Astrocyte (in vitro differentiated cells and primary cell): ENCODE data around the gene HNRNPDL. TPM values are rescaled to one million over a fixed set of nuclear protein-coding genes. Genes with fewer than 3 reads are reported as not detected.

Experiments
- DNase-seq: peaks from one replicate; pipeline ENCODE4 v3.0.0-alpha.2; 2010; ENCODE audit warnings: low read depth
- FAIRE-seq: peaks from 2 replicates; lab custom pipeline; 2011; peaks lifted over from hg19 to GRCh38; lab: Jason Lieb, UNC
- H2AFZ ChIP-seq: 2 replicates; pipeline ENCODE4 v1.6.0; 2012; ENCODE audit warnings: low read depth, low read length, inconsistent platforms
- H3K27ac ChIP-seq: 2 replicates; pipeline ENCODE4 v1.5.1; 2011; ENCODE audit warnings: low read depth, low read length, inconsistent platforms
- H3K27me3 ChIP-seq: 2 replicates; pipeline ENCODE4 v1.6.0; 2011; ENCODE audit warnings: low read length, inconsistent platforms; ENCODE audit not compliant: insufficient read depth
- H3K36me3 ChIP-seq: 2 replicates; pipeline ENCODE4 v1.5.1; 2011; ENCODE audit warnings: low read length, inconsistent platforms; ENCODE audit not compliant: insufficient read depth
- H3K4me1 ChIP-seq: 2 replicates; pipeline ENCODE4 v1.5.1; 2011; ENCODE audit warnings: low read length, inconsistent platforms; ENCODE audit not compliant: insufficient read depth
- H3K4me2 ChIP-seq: 2 replicates; pipeline ENCODE4 v1.6.0; 2012; ENCODE audit warnings: low read length, inconsistent platforms
- H3K4me3 ChIP-seq: 2 replicates; pipeline ENCODE4 v1.5.1; 2011; ENCODE audit warnings: low read depth, mild to moderate bottlenecking, low read length, inconsistent platforms; ENCODE audit not compliant: insufficient read depth
- H3K79me2 ChIP-seq: 2 replicates; pipeline ENCODE4 v1.6.0; 2012; ENCODE audit warnings: mild to moderate bottlenecking, low read length, inconsistent platforms; ENCODE audit not compliant: insufficient read depth
- H3K9ac ChIP-seq: 2 replicates; pipeline ENCODE4 v1.6.0; 2012; ENCODE audit warnings: mild to moderate bottlenecking, low read length, inconsistent platforms
- H3K9me3 ChIP-seq: 2 replicates; pipeline ENCODE4 v1.5.1; 2012; ENCODE audit warnings: low read depth, mild to moderate bottlenecking, low read length, inconsistent platforms; ENCODE audit not compliant: insufficient read depth
- H4K20me1 ChIP-seq: 2 replicates; pipeline ENCODE4 v1.6.0; 2012; ENCODE audit warnings: low read length, inconsistent platforms; ENCODE audit not compliant: insufficient read depth
- H3K27ac Mint-ChIP-seq: one replicate; pipeline ENCODE4 v1.8.0; 2021; ENCODE audit warnings: mild to moderate bottlenecking, mixed read lengths; ENCODE audit not compliant: unreplicated experiment
- H3K27me3 Mint-ChIP-seq: one replicate; pipeline ENCODE4 v1.8.0; 2021; ENCODE audit warnings: low read depth, mixed read lengths; ENCODE audit not compliant: unreplicated experiment
- H3K36me3 Mint-ChIP-seq: one replicate; pipeline ENCODE4 v1.8.0; 2021; ENCODE audit warnings: low read depth, mixed read lengths; ENCODE audit not compliant: unreplicated experiment
- H3K4me1 Mint-ChIP-seq: one replicate; pipeline ENCODE4 v1.8.0; 2021; ENCODE audit warnings: low read depth, mixed read lengths; ENCODE audit not compliant: unreplicated experiment
- H3K4me3 Mint-ChIP-seq: one replicate; pipeline ENCODE4 v1.8.0; 2021; ENCODE audit warnings: mild to moderate bottlenecking, moderate library complexity, mixed read lengths; ENCODE audit not compliant: unreplicated experiment
- H3K9me3 Mint-ChIP-seq: one replicate; pipeline ENCODE4 v1.8.0; 2021; ENCODE audit warnings: mild to moderate bottlenecking, mixed read lengths; ENCODE audit not compliant: unreplicated experiment
- EZH2 ChIP-seq: IDR thresholded peaks from 2 replicates; pipeline ENCODE4 v1.6.1; 2012; ENCODE audit warnings: mild to moderate bottlenecking, low read length, inconsistent platforms; ENCODE audit not compliant: insufficient read depth
- total RNA-seq: library from RNA; stranded (reverse); gene quantifications from 2 replicates; pipeline ENCODE4 v1.2.1, GENCODE V29; 2021
- TF ChIP-seq, protein P1 (sequence below): IDR thresholded peaks from 2 replicates; pipeline ENCODE4 v1.5.1; 2011; ENCODE audit warnings: low read depth, mild to moderate bottlenecking, inconsistent platforms, low read length, moderate library complexity; ENCODE audit not compliant: insufficient read depth

HNRNPDL gene
- total RNA-seq, 1 donor from 2014 or later: 220 TPM

DNA sequence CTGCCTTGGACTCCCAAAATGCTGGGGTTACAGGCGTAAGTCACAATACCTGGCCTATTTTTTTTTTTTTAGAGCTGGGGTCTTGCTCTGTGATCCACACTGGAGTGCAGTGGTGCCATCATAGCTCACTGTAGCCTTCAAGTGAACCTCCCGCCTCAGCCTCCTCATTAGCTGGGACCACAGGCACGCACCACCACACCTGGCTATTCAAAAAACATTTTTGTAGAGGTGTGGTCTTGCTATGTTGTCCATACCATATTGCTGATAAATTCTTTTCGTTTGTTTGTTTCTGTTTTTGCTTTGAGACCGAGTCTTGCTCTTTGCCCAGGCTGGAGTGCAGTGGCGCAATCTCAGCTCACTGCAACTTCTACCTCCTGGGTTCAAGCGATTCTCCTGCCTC lies 21.8 kb upstream of the HNRNPDL start:
- H3K79me2 ChIP-seq: peaks cover 30% of the 10 kb centered on the region
- Mint-ChIP-seq H3K27ac (no peak overlapping the region), H3K9me3 (no peaks in the 10 kb centered on the region), H3K27me3 (no peaks in the 10 kb centered on the region), H3K36me3 (peaks cover 14% of the 10 kb centered on the region), H3K4me1 (no peaks in the 10 kb centered on the region), H3K4me3 (no peak overlapping the region)
- H3K27me3 ChIP-seq: no peaks in the 10 kb centered on the region
- H3K4me3 ChIP-seq: no peak overlapping the region
- H2AFZ ChIP-seq: no peak overlapping the region
- TF ChIP-seq, protein P1, sequence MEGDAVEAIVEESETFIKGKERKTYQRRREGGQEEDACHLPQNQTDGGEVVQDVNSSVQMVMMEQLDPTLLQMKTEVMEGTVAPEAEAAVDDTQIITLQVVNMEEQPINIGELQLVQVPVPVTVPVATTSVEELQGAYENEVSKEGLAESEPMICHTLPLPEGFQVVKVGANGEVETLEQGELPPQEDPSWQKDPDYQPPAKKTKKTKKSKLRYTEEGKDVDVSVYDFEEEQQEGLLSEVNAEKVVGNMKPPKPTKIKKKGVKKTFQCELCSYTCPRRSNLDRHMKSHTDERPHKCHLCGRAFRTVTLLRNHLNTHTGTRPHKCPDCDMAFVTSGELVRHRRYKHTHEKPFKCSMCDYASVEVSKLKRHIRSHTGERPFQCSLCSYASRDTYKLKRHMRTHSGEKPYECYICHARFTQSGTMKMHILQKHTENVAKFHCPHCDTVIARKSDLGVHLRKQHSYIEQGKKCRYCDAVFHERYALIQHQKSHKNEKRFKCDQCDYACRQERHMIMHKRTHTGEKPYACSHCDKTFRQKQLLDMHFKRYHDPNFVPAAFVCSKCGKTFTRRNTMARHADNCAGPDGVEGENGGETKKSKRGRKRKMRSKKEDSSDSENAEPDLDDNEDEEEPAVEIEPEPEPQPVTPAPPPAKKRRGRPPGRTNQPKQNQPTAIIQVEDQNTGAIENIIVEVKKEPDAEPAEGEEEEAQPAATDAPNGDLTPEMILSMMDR: no peak
- no peak for TF ChIP-seq EZH2
- H3K4me2 ChIP-seq: no peak overlapping the region
- H3K4me1 ChIP-seq: no peaks in the 10 kb centered on the region
- H3K9me3 ChIP-seq: no peaks in the 10 kb centered on the region
- DNase-seq (no peak), FAIRE-seq (no peak)
- H4K20me1 ChIP-seq: peaks cover 8% of the 10 kb centered on the region
- no peak overlapping the region for H3K27ac ChIP-seq
- peaks cover 16% of the 10 kb centered on the region for H3K36me3 ChIP-seq
- no peak overlapping the region for H3K9ac ChIP-seq

DNA sequence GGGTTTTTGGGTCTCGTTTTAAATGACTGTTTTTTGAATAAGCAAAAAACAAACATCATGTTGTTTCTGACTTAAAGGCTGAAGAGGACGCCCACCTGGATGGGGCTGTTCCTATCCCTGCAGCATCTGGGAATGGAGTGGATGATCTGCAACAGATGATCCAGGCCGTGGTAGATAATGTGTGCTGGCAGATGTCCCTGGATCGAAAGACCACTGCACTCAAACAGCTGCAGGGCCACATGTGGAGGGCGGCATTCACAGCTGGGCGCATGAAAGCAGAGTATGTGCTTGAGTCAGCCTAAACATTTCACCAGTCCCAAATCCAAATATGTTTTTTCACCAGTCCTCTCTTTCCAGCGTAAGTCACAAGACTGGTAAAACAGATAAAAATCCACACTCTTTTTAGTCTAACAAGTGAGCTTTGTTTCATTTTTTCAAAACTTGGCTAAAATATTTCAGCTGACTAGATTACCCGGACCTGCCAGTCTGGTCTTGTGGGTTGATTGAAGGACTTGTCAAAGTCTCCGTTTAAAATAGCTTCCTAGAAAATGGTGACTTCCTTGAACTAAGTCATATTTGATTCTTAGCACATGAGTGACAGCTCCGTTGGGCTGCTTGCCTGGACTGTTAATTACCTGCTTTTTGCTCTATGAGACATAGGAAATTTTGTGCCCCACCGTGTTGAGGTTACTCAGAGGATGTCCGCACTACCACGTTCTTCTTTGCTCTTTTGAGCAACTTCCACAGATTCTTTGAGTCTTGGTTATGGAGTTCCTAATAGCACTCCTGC lies 20.9 kb upstream of the HNRNPDL start:
- Mint-ChIP-seq H3K36me3 (peaks cover 11% of the 10 kb centered on the region), H3K27me3 (no peaks in the 10 kb centered on the region), H3K4me1 (no peaks in the 10 kb centered on the region), H3K9me3 (no peaks in the 10 kb centered on the region), H3K27ac (no peak overlapping the region), H3K4me3 (no peak overlapping the region)
- Histone ChIP-seq H3K9me3 (no peaks in the 10 kb centered on the region), H3K9ac (no peak overlapping the region), H3K27ac (no peak overlapping the region), H3K36me3 (peaks cover 11% of the 10 kb centered on the region), H3K4me1 (no peaks in the 10 kb centered on the region), H4K20me1 (peaks cover 11% of the 10 kb centered on the region), H3K4me3 (no peak overlapping the region), H3K79me2 (peaks cover 34% of the 10 kb centered on the region), H3K27me3 (no peaks in the 10 kb centered on the region), H3K4me2 (no peak overlapping the region), H2AFZ (no peak overlapping the region)
- no peak for TF ChIP-seq EZH2
- TF ChIP-seq, protein P1: no peak
- FAIRE-seq (no peak), DNase-seq (no peak)

DNA sequence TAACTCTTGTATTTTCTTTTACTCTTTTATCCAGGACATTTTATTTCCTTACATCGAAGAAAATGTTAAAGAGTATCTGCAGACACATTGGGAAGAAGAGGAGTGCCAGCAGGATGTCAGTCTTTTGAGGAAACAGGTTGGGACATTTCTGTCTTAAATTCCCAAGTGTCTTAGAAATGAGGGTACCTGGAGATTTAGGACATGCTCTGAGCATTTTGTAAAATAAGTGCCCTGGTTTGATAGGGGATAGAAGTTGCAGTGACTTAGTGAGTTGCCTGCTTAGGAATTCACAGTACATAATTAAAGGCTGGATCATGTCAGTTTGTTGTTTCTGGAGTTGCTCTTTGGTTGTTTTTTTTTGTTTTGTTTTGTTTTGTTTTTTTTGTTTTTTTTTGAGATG lies 17.6 kb upstream of the HNRNPDL start:
- no peak overlapping the region for H3K4me3 ChIP-seq
- no peak overlapping the region for H3K4me3 Mint-ChIP-seq
- no peak overlapping the region for H3K4me2 ChIP-seq
- no peak overlapping the region for H3K27ac Mint-ChIP-seq
- no peaks in the 10 kb centered on the region for H3K9me3 Mint-ChIP-seq
- no peak for TF ChIP-seq EZH2
- no peaks in the 10 kb centered on the region for H3K27me3 Mint-ChIP-seq
- FAIRE-seq (no peak), DNase-seq (no peak)
- no peaks in the 10 kb centered on the region for H3K4me1 ChIP-seq
- H3K27me3 ChIP-seq: no peaks in the 10 kb centered on the region
- H3K79me2 ChIP-seq: peaks cover 64% of the 10 kb centered on the region
- peaks cover 11% of the 10 kb centered on the region for H3K36me3 ChIP-seq
- H3K9ac ChIP-seq: no peak overlapping the region
- H2AFZ ChIP-seq: no peak overlapping the region
- no peaks in the 10 kb centered on the region for H3K4me1 Mint-ChIP-seq
- H4K20me1 ChIP-seq: peaks cover 31% of the 10 kb centered on the region
- no peak overlapping the region for H3K27ac ChIP-seq
- peaks cover 8% of the 10 kb centered on the region for H3K36me3 Mint-ChIP-seq
- H3K9me3 ChIP-seq: no peaks in the 10 kb centered on the region
